Hepatocyte (in vitro differentiated cells): ENCODE measurements around the gene SNX10.

ENCODE experiments used
- EZH2 ChIP-seq: fragments of 200-600 bp; sonication (generic); IDR thresholded peaks from 2 replicates; pipeline ENCODE4 v1.6.1; 2016; ENCODE audit warnings: antibody characterized with exemption, mild to moderate bottlenecking, borderline replicate concordance
- EZH2phosphoT487 ChIP-seq: fragments of 200-600 bp; sonication (generic); IDR thresholded peaks from one replicate; pipeline ENCODE4 v1.6.1; 2018; ENCODE audit warnings: antibody characterized with exemption, mild to moderate bottlenecking, low read depth, moderate library complexity; ENCODE audit not compliant: unreplicated experiment, severe bottlenecking
- TF ChIP-seq, protein P1 (sequence below): fragments of 200-600 bp; sonication (generic); IDR thresholded peaks from 2 replicates; pipeline ENCODE4 v1.5.1; 2016; ENCODE audit warnings: antibody characterized with exemption, mild to moderate bottlenecking; ENCODE audit not compliant: poor library complexity

DNA sequence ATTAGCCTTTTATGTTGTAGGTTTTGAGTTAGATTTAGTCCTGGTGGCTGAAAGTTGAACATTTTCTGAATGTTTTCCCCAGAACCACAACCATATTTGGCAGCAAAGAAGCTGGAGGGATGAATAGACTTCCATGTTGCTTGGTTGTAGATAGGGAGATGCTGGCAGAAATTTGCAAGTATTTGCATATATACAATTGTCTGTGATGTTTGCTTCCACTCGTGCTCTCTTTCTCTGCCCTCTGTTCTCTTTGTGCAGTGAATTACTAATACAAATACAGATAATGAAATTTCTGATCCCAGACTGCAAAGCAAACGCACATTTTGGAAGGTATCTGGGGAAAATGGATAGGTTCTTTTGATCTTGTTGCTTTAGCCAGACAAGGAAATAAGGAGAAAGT lies 96.1 kb downstream of the SNX10 start:
- TF ChIP-seq, protein P1, sequence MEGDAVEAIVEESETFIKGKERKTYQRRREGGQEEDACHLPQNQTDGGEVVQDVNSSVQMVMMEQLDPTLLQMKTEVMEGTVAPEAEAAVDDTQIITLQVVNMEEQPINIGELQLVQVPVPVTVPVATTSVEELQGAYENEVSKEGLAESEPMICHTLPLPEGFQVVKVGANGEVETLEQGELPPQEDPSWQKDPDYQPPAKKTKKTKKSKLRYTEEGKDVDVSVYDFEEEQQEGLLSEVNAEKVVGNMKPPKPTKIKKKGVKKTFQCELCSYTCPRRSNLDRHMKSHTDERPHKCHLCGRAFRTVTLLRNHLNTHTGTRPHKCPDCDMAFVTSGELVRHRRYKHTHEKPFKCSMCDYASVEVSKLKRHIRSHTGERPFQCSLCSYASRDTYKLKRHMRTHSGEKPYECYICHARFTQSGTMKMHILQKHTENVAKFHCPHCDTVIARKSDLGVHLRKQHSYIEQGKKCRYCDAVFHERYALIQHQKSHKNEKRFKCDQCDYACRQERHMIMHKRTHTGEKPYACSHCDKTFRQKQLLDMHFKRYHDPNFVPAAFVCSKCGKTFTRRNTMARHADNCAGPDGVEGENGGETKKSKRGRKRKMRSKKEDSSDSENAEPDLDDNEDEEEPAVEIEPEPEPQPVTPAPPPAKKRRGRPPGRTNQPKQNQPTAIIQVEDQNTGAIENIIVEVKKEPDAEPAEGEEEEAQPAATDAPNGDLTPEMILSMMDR = no peak
- TF ChIP-seq EZH2phosphoT487 = no peak
- TF ChIP-seq EZH2 = no peak
